ENCODE measurements around the gene MAPRE3.

The MAPRE3 gene

DNA sequence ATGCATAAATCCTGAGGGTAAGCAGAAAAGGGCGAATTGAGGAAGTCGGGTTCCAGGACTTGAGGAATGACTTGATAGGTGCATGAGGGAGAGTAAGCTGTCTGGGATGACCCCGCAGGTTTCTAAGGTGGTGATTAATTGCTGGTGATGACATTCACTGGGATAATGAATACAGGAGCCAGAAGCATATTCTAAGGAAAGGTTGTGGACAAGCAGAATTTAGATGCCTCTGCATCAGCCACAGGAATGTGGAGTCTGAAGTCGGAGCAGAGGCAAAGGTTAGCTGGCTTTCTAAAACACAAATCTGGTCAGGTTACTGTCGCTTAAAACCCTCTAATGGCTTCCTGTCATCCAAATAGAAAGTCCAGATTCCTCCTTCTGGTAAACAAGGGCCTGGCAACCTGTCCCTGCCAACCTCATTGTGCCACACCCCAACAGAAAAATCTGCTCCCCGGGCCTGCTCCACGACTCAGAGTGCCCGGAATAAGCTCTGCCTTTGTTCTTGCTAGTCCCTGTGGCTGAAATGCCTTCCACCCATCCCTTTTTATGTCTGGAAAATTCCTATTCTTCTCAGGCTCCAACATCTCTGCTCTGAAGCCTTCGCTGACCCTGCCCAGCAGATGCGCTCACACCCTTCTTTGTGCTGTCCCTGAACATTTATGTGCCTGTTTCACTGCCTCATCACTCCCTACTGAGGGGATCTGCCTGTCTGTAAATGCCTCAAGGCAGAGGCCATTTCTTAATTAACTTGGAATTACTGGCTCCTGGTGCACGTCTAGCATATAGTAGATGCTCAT, 51.0 kb downstream of the MAPRE3 start:
- peak; percentile 65 for ATAC-seq
- TF ChIP-seq ISL1 (CRISPR knock-in tag; IDR thresholded peaks at IDR 0.05) (peak; percentile 14; the same call in 1 of the 2 replicates), PPARA (CRISPR knock-in tag; IDR thresholded peaks at IDR 0.05; ENCODE audit: borderline replicate concordance) (no peak)

DNA sequence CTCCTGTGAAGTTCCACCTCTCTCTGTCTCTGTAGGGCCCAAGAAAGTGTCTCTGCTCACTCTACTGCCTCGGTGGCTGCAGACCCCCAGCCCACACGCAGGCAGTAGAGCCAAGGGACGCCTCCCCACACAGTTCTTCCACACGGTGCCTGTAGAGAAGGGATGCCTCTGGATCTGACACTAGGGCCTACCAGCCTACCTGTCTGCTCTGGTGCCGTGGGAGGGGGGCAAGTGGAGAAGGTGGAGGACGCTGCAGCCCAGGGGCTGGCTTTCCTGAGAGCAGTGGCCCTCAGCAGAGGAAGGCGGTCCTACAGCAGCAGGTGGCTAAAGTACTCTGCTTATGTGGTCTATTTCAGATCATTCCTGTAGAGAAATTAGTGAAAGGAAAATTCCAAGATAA, 53.3 kb downstream of the MAPRE3 start:
- no peak for ATAC-seq

DNA sequence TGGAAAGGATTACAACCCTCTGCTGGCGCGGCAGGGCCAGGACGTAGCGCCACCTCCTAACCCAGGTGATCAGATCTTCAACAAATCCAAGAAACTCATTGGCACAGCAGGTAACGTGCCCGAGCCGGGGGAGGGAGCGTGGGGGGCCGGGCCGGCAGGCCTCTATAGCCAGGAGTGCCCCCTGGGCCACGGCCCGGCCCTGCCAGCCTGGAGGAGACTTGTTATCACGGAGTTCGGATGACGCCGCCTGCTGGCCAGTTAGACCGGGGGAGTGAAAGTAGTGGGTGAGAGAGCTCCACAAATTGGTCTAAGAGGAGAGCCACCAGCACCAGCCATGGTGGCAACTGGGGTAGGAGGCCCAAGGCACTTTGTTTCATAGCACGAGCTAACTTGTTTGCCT, 53.8 kb downstream of the MAPRE3 start:
- ATAC-seq = no peak
- TF ChIP-seq PPARA (CRISPR knock-in tag; IDR thresholded peaks at IDR 0.05; ENCODE audit: borderline replicate concordance) (no peak), ZNF8 (CRISPR knock-in tag; IDR thresholded peaks at IDR 0.05) (no peak), ESRRG (CRISPR knock-in tag; IDR thresholded peaks at IDR 0.05) (no peak), TSHZ2 (CRISPR knock-in tag; IDR thresholded peaks at IDR 0.05) (no peak)
- TF ChIP-seq, protein P1, sequence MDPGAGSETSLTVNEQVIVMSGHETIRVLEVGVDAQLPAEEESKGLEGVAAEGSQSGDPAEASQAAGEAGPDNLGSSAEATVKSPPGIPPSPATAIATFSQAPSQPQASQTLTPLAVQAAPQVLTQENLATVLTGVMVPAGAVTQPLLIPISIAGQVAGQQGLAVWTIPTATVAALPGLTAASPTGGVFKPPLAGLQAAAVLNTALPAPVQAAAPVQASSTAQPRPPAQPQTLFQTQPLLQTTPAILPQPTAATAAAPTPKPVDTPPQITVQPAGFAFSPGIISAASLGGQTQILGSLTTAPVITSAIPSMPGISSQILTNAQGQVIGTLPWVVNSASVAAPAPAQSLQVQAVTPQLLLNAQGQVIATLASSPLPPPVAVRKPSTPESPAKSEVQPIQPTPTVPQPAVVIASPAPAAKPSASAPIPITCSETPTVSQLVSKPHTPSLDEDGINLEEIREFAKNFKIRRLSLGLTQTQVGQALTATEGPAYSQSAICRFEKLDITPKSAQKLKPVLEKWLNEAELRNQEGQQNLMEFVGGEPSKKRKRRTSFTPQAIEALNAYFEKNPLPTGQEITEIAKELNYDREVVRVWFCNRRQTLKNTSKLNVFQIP (CRISPR knock-in tag; IDR thresholded peaks at IDR 0.05; ENCODE audit: borderline replicate concordance, low read depth) = no peak

More for the DNA sequence above, 53.3 kb downstream of the MAPRE3 start:
- TF ChIP-seq, protein P2, sequence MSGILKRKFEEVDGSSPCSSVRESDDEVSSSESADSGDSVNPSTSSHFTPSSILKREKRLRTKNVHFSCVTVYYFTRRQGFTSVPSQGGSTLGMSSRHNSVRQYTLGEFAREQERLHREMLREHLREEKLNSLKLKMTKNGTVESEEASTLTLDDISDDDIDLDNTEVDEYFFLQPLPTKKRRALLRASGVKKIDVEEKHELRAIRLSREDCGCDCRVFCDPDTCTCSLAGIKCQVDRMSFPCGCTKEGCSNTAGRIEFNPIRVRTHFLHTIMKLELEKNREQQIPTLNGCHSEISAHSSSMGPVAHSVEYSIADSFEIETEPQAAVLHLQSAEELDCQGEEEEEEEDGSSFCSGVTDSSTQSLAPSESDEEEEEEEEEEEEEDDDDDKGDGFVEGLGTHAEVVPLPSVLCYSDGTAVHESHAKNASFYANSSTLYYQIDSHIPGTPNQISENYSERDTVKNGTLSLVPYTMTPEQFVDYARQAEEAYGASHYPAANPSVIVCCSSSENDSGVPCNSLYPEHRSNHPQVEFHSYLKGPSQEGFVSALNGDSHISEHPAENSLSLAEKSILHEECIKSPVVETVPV (CRISPR knock-in tag; IDR thresholded peaks at IDR 0.05) = no peak
- TF ChIP-seq PATZ1 (CRISPR knock-in tag; IDR thresholded peaks at IDR 0.05; ENCODE audit: borderline replicate concordance) (no peak), TSHZ2 (CRISPR knock-in tag; IDR thresholded peaks at IDR 0.05) (no peak)

DNA sequence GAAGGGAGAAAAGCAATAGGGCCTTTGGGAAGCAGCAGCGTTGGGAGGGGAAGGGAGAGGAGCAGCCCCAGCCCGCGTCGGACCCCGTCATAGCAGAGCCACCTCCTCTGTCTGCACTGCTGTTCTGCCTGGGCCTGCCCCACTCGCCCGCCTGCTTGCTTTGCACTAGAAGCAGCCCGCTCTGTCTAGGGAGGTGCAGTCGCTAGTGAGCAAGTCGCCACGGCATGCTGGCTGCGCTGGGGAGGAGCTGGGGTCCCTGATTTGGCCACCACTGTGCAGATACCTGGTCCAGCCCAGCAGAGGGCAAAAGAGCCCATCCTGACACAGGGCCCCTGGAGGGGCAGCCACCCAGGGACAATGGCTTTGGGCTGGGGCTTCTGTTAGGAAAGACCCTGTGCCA, 54.4 kb downstream of the MAPRE3 start:
- no peak for ATAC-seq
- TF ChIP-seq ZC3H10 (CRISPR knock-in tag; IDR thresholded peaks at IDR 0.05) = no peak
- TF ChIP-seq ARNTL (CRISPR knock-in tag; IDR thresholded peaks at IDR 0.05; ENCODE audit: borderline replicate concordance, low read depth) = no peak
- no peak for TF ChIP-seq OSR1 (CRISPR knock-in tag; IDR thresholded peaks at IDR 0.05)

DNA sequence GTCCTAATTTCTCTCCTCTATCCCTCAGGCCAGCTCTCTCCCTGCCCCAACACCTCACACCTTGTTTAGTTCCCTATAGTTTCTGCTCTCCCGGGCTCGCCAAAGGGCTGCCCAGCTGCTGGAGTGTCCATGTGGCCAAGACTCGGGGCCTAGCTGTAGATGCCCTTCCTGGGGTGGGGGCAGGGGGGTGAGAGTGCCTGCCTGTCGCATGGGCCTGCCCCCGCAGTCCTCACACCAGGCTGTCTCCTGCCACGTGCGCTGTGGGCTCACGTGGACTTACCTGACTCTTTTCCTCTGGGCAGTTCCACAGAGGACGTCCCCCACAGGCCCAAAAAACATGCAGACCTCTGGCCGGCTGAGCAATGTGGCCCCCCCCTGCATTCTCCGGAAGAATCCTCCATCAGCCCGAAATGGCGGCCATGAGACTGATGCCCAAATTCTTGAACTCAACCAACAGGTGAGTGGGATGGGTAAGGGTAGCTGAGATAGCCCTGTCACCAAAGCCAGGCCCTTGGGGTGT, 54.9 kb downstream of the MAPRE3 start:
- no peak for ATAC-seq
- no peak for TF ChIP-seq ZNF70 (CRISPR knock-in tag; IDR thresholded peaks at IDR 0.05)
- no peak for TF ChIP-seq TCF4 (CRISPR knock-in tag; IDR thresholded peaks at IDR 0.05; ENCODE audit: borderline replicate concordance)
- no peak for TF ChIP-seq ZC3H10 (CRISPR knock-in tag; IDR thresholded peaks at IDR 0.05)
- TF ChIP-seq CSDC2 (CRISPR knock-in tag; IDR thresholded peaks at IDR 0.05) = no peak
- no peak for TF ChIP-seq PATZ1 (CRISPR knock-in tag; IDR thresholded peaks at IDR 0.05; ENCODE audit: borderline replicate concordance)
- no peak for TF ChIP-seq OSR1 (CRISPR knock-in tag; IDR thresholded peaks at IDR 0.05)
- no peak for TF ChIP-seq SNAI2 (CRISPR knock-in tag; IDR thresholded peaks at IDR 0.05)
- no peak for TF ChIP-seq GLIS3 (CRISPR knock-in tag; IDR thresholded peaks at IDR 0.05)
- no peak for TF ChIP-seq RARB (CRISPR knock-in tag; IDR thresholded peaks at IDR 0.05)
- TF ChIP-seq, protein P1 (CRISPR knock-in tag; IDR thresholded peaks at IDR 0.05; ENCODE audit: borderline replicate concordance, low read depth) = no peak
- no peak for TF ChIP-seq ZFP30 (CRISPR knock-in tag; IDR thresholded peaks at IDR 0.05)
- TF ChIP-seq ESRRG (CRISPR knock-in tag; IDR thresholded peaks at IDR 0.05) = no peak

Measured in SK-N-SH treated with all-trans-retinoic acid at 6 μM for 48 hours (cell line).